Fibroblast of the conjunctiva (primary cell): Measurements from ENCODE around the gene PDK4.
"Not testable (repeated sequence)": the region's sequence is repeated elsewhere in the genome, so short reads cannot be mapped to it uniquely, and the experiment has no call there.

Experiments
- DNase-seq: peaks from one replicate; pipeline ENCODE4 v3.0.0-alpha.2; 2010; ENCODE audit warnings: low read depth

The PDK4 gene

DNA sequence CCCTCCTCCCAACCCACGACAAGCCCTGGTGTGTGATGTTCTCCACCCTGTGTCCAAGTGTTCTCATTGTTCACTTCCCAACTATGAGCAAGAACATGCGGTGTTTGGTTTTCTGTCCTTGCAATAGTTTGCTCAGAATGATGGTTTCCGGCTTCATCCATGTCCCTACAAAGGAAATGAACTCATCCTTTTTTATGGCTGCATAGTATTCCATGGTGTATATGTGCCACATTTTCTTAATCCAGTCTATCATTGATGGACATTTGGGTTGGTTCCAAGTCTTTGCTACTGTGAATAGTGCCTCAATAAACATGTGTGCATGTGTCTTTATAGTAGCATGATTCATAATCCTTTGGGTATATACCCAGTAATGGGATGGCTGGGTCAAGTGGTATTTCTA lies 8.5 kb upstream of the PDK4 start:
- not testable (repeated sequence) for DNase-seq

GRCh38 chr7:95604397-95604796 lies 8.1 kb upstream of the PDK4 start:
- DNase-seq, result not testable (repeated sequence)

DNA sequence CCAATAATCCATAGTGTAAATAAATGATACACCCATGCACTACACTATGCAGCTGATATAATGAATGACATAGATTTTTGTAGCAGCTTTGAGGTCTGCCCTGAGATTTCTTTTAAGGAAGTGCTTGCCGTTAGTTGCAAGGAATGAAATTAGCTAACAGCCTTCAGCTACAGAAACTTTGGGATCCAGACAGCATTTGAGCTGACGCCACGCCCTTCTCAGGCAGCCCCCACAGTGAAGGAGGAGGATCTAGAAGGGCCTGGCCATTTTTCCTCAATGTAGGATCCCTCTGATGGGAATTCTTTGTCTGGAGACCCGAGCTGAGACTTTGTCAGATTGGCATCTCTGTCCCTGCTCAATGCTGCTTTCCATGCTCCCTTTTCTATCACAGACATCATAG lies 6.1 kb upstream of the PDK4 start:
- no peak for DNase-seq

GRCh38 chr7:95601316-95601715 lies 5.0 kb upstream of the PDK4 start:
- DNase-seq, result no peak

GRCh38 chr7:95599069-95599468 lies 2.8 kb upstream of the PDK4 start:
- DNase-seq, result no peak

DNA sequence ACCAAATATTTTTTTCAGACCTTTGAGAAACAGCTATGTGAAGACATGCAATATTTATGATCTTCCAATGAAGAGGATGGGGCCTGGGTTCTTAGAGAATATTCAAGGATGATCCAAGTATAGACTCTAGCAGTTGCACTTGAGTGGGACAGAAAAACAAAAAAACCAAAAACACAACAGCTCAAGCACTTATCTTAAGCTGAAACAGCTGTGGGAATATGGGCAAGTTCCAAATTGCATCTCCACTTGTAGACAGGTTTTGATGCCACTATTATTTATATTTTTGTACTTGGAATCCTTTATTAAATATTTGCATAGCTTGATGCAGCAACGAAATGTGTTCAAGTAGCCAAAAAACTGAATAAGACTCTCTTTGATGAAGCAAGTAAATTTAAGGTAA lies 2.2 kb upstream of the PDK4 start:
- no peak for DNase-seq

DNA sequence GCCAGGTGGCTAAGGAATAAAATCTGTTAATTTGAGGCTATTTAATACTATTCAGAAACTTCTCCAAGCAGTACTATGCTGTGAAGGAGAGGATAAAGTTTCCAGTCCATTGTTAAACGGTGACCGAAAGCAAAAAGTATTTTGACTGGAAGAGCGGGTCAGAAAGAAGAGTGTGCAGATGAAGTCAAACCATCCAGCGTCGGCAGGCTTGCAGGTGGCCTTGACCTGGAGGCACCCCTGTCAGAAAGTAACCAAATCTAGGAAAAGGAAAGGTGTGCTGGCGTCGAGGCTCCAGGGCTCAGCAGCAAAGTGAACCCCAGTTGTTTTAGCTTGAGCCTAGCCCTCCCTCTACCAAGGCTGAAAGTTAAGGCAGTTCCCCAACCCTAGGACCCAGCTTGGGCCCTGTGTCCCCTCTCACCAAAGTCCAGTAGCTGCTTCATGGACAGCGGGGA lies 544 bp downstream of the PDK4 start:
- DNase-seq, result no peak

- no peak for DNase-seq
These were observed 2.1 kb downstream of the PDK4 start for GRCh38 chr7:95594185-95594584.

DNA sequence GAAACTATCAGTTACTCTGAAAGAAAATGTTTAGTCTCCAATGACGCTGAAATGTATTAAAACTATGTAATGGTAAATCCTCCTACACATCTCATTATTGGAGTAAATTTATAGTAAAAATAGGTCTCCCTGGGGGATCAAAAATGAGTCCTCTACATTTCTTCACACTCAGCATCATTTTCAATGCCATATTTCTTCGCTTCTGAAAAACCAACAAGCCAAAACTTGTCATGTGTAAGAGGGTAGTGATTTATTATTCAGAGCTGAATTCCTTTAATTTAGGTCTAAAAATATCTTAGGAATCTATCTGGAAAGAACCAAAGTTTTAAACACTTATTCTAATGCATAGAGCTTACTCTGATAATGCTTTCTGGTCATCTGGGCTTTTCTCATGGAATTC lies 3.0 kb downstream of the PDK4 start:
- no peak for DNase-seq

DNA sequence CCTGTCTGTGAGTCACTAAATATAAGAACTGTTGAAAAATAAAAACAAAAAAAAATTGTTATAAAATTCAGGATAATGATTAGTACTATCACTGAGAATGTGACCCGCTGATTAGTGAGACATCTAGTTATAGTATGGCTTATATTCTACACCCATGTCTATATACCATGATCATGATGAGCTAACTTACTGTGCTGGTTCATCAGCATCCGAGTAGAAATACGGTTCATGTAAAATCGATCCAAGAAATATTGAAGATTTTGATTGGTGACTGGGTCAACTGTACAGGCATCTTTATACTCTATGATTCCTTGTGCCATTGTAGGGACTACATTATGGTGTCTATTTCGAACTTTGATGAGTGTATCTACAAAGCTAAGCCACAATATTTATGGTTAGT lies 3.7 kb downstream of the PDK4 start:
- no peak for DNase-seq

- DNase-seq, result no peak
These were observed 5.7 kb downstream of the PDK4 start for GRCh38 chr7:95590387-95591248.

- DNase-seq, result no peak
These were observed 6.5 kb downstream of the PDK4 start for GRCh38 chr7:95589766-95590165.

- DNase-seq, result no peak
These were observed 7.3 kb downstream of the PDK4 start for GRCh38 chr7:95589031-95589430.

DNA sequence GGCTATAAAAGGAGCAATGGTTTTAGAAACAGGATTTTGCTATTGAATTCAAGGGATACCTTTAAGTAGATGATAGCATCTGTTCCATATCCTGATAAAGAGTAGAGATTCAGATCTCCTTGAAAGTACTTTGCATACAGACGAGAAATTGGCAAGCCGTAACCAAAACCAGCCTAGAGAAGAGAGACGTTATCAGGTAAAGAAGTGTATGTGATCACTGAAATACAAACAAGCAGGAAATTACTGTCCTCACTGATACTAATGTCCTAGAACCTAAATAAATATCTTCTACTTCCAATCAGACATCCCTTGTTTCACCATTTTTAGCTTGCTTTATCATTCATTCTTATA lies 9.4 kb downstream of the PDK4 start:
- no peak for DNase-seq

DNA sequence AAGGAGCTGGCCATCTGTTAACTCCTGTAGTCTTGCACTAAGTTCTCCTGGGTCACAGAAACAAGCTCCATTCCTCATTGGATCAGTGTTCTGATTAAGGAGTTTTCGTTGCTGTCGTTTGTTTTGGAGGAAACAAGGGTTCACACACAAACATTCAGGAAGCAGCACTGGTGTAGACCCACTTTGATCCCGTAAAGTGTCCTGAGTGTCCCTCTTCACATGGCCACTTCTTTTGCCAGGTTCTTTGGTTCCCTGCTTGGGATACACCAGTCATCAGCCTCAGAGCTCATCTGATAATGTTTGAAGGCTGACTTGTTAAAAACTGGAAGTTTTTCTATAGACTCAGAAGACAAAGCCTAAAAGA lies 10.9 kb downstream of the PDK4 start:
- DNase-seq, result no peak

GRCh38 chr7:95584769-95585425 lies 11.4 kb downstream of the PDK4 start:
- no peak for DNase-seq

GRCh38 chr7:95583834-95584621 lies 12.3 kb downstream of the PDK4 start:
- DNase-seq, result no peak

DNA sequence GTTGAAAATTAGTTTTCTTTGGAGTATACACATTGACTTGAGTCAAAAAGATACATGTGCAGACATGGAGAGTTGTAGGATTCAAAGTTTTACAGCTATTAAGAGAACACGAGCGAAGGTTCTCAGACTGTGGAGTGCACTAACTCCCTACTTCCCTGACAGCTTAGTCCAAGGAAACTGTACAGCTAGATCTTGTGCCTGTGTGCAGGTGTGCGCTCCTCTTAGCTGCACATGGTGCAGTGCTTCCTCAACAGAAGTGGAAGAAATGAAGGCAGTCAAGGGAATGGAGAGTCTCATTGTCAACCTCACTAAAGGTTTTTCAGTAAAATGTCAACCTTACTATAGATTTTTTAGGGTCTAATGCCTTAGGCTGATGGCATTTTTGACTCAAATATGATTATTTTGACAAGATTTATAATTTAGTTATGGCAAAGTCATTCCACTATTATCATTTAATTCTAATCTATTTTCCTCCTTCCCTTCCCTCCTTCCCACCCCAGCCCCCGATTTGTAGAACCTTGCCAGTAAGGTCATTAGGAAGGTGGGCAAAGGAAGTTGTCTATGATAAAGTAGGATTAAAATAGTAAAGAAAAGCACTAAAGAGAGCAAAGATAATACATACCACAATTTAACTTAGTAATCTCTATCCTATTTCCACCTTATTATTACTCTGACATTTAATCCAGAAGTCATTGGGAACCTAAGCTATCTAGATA lies 13.6 kb downstream of the PDK4 start:
- no peak for DNase-seq

DNA sequence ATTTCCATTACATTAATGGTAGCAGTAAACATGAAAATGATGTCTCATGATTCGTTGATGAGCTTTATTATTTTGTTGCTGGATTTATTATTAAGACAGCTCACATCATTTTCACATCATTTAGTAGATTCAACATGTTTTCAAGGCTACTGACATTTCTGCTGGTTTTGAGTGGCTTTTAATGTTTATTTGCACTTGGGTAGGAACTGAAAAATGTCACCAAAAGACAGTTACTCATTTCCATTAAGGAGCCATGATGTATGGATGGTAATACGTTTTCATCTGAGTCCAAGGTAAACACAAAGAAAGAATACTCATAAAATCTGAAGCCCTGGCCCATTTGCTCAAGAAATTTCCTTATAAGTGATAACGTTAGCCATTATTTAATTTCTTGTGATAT lies 14.8 kb downstream of the PDK4 start:
- no peak for DNase-seq

GRCh38 chr7:95579318-95579717 lies 17.0 kb downstream of the PDK4 start:
- no peak for DNase-seq

DNA sequence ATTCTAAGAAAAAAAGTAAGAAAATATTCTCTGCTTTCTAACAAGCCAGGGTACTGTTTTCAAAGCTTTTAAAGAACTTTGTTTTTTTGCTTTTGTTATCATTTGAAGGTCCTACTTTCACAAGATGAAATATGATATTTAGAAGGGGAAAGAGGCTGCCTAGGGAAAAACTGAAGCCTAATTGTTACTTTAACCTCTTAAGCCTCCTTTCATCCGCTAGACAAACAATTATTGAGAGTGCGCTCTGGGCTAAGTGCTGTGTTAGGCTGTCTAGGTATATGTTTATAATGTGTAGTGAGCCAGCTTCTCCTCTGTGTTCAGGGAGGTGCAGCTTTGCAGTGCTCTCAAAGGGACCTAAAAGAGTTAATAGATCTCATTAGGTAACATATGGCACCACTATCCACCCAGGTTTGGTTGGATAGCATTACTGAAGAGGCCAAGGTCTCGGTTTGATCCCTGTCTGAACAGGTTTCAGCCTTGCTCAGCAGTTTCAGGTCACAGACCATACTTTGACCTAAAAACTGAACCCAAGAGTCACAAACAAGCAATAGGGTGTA lies 17.9 kb downstream of the PDK4 start:
- DNase-seq, result no peak

DNA sequence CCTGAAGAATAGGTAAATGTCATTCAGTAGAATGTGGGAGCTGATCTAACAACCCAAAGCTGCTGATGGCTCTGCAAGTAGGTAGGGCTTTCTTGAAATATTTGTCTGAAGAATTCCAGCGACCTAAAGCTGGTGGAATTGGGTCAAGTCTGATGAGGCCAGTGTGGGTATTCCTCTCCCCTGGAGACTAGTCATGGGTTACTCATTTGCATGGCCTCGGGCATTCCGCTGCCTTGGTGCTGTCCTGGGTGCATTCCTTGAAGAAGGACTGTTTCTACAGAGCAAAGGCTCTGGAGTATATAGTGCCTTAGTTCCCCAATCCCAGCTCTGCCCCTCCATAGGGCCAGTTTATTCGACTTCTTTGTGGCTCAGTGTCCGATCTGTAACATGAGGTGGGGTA lies 19.2 kb downstream of the PDK4 start:
- no peak for DNase-seq
